Endothelial cell of umbilical vein (primary cell): ENCODE data around the gene ANKMY1. TPM values are rescaled to one million over a fixed set of nuclear protein-coding genes. Genes with fewer than 3 reads are reported as not detected.

Experiments used
- BruUV-seq: library from RNA; stranded (reverse); fragments of 400-500 nt; replicated peaks from 2 replicates; lab custom pipeline; 2021; lab: Mats Ljungman, UMichigan
- CTCF ChIA-PET: fragments of 300-600, 350-600 bp; sonication (Branson Sonifier 250); formaldehyde crosslinking; loops from one replicate; lab custom pipeline; 2021; ENCODE audit warnings: antibody characterized with exemption, inconsistent platforms; lab: Charles Lee
- POLR2A ChIA-PET: fragments of 300-600, 350-600 bp; sonication (Branson Sonifier 250); formaldehyde crosslinking; loops from one replicate; lab custom pipeline; 2021; ENCODE audit warnings: antibody characterized with exemption, inconsistent platforms; lab: Charles Lee
- DNase-seq: peaks from one replicate; pipeline ENCODE4 v3.0.0-alpha.2; 2011; ENCODE audit warnings: low read depth, low spot score
- FAIRE-seq: peaks from 2 replicates; lab custom pipeline; 2011; peaks lifted over from hg19 to GRCh38; lab: Jason Lieb, UNC
- H2AFZ ChIP-seq: 2 replicates; pipeline ENCODE4 v1.6.0; 2012; ENCODE audit warnings: low read depth, low read length, control low read depth, inconsistent platforms
- H3K27ac ChIP-seq: 2 replicates; pipeline ENCODE4 v1.5.1; 2011; ENCODE audit warnings: low read depth, mild to moderate bottlenecking, control low read depth, low read length, moderate library complexity; ENCODE audit not compliant: insufficient read depth
- H3K27me3 ChIP-seq, 2 experiments: 2 replicates each; pipeline versions ENCODE4 v1.6.0 to v1.6.1; 2011; ENCODE audit warnings: low read length in 2 of 2, mixed read lengths in 1 of 2; ENCODE audit not compliant: control insufficient read depth in 2 of 2, insufficient read depth in 2 of 2
- H3K36me3 ChIP-seq, 2 experiments: 2 replicates in 1 of 2; 3 replicates in 1 of 2; pipeline ENCODE4 v1.5.1; 2011; ENCODE audit warnings: low read length in 2 of 2, mild to moderate bottlenecking in 1 of 2, moderate library complexity in 1 of 2; ENCODE audit not compliant: control insufficient read depth in 2 of 2, insufficient read depth in 2 of 2; ENCODE audit errors: extremely low read depth in 1 of 2
- H3K4me1 ChIP-seq: 3 replicates; pipeline ENCODE4 v1.5.1; 2011; ENCODE audit warnings: mild to moderate bottlenecking, low read length; ENCODE audit not compliant: control insufficient read depth, insufficient read depth; ENCODE audit errors: extremely low read depth
- H3K4me2 ChIP-seq: 2 replicates; pipeline ENCODE4 v1.6.1; 2011; ENCODE audit warnings: low read length, control low read depth, mixed read lengths; ENCODE audit not compliant: insufficient read depth
- H3K4me3 ChIP-seq, 3 experiments: fragments of 200-600 bp in 1 of 3; sonication (generic), shearing (Covaris generic) in 1 of 3; replicated peaks in 1 of 3; 2 replicates each; pipeline ENCODE4 v1.5.1; 2011 to 2016; ENCODE audit warnings: control low read depth in 3 of 3, low read length in 3 of 3, mild to moderate bottlenecking in 2 of 3, inconsistent platforms in 1 of 3, low read depth in 1 of 3, moderate library complexity in 1 of 3; ENCODE audit not compliant: insufficient read depth in 1 of 3
- H3K79me2 ChIP-seq: 2 replicates; pipeline ENCODE4 v1.6.0; 2012; ENCODE audit warnings: low read length, inconsistent platforms; ENCODE audit not compliant: control insufficient read depth, insufficient read depth
- H3K9ac ChIP-seq: replicated peaks from 2 replicates; pipeline ENCODE3; 2011; ENCODE audit warnings: low read length, control low read depth; ENCODE audit not compliant: insufficient read depth; ENCODE audit errors: extremely low read depth
- H3K9me1 ChIP-seq: replicated peaks from 3 replicates; pipeline ENCODE4 v1.6.0; 2011; ENCODE audit warnings: mild to moderate bottlenecking, low read length; ENCODE audit not compliant: control insufficient read depth, insufficient read depth; ENCODE audit errors: extremely low read depth
- H3K9me3 ChIP-seq: replicated peaks from 2 replicates; pipeline ENCODE4 v1.5.1; 2012; ENCODE audit warnings: low read length, inconsistent platforms; ENCODE audit not compliant: control insufficient read depth, insufficient read depth
- H4K20me1 ChIP-seq: replicated peaks from 2 replicates; pipeline ENCODE3; 2011; ENCODE audit warnings: mild to moderate bottlenecking, low read length; ENCODE audit not compliant: control insufficient read depth, insufficient read depth; ENCODE audit errors: extremely low read depth
- CTCF ChIP-seq, 2 donors: IDR thresholded peaks; 1 replicate in 1 of 2; 2 replicates in 1 of 2; pipeline ENCODE4 v1.5.1; 2011; ENCODE audit warnings: low read length in 2 of 2, mild to moderate bottlenecking in 2 of 2, moderate library complexity in 2 of 2, control low read depth in 1 of 2, inconsistent platforms in 1 of 2, low read depth in 1 of 2; ENCODE audit not compliant: insufficient read depth in 1 of 2; ENCODE audit errors: extremely low read depth in 1 of 2
- EZH2 ChIP-seq: IDR thresholded peaks from 2 replicates; pipeline ENCODE4 v1.6.1; 2012; ENCODE audit warnings: borderline replicate concordance, low read depth, mild to moderate bottlenecking, moderate library complexity, low read length, inconsistent platforms; ENCODE audit not compliant: severe bottlenecking
- FOS ChIP-seq: IDR thresholded peaks from 2 replicates; pipeline ENCODE4 v1.6.1; 2011; ENCODE audit warnings: mild to moderate bottlenecking, low read length, moderate library complexity, borderline replicate concordance; ENCODE audit not compliant: insufficient read depth
- GATA2 ChIP-seq: IDR thresholded peaks from 2 replicates; pipeline ENCODE4 v1.7.0; 2011; ENCODE audit warnings: low read depth, mild to moderate bottlenecking, moderate library complexity, mixed read lengths, low read length; ENCODE audit not compliant: insufficient read length, insufficient read depth
- JUN ChIP-seq: IDR thresholded peaks from 2 replicates; pipeline ENCODE4 v1.6.1; 2011; ENCODE audit warnings: borderline replicate concordance, low read depth; ENCODE audit not compliant: insufficient read length, insufficient read depth
- MAX ChIP-seq: IDR thresholded peaks from 2 replicates; pipeline ENCODE4 v1.6.1; 2011; ENCODE audit not compliant: insufficient read depth, insufficient read length
- MYC ChIP-seq: IDR thresholded peaks from one replicate; pipeline ENCODE4 v1.6.1; 2011; ENCODE audit warnings: mild to moderate bottlenecking, low read depth, low read length
- POLR2A ChIP-seq: IDR thresholded peaks from 2 replicates; pipeline ENCODE4 v1.6.1; 2012; ENCODE audit warnings: low read depth, mild to moderate bottlenecking, control low read depth, low read length
- POLR2AphosphoS5 ChIP-seq: IDR thresholded peaks from 2 replicates; pipeline ENCODE4 v1.6.1; 2012; ENCODE audit warnings: low read depth, mild to moderate bottlenecking, control low read depth, low read length, moderate library complexity; ENCODE audit not compliant: insufficient read depth
- dilution Hi-C: fragments of 300-500 bp; cut with MboI; formaldehyde crosslinking; loops from one replicate; pipeline ENCODE4 v1.15.0; 2019; ENCODE audit warnings: low sequenced_read_pairs; ENCODE audit not compliant: extremely low pct_ligation_motif_present
- intact Hi-C: fragments of 100-400 bp; cut with micrococcal nuclease; formaldehyde crosslinking; loops from one replicate; pipeline ENCODE4 v1.10.0; 2022
- microRNA counts: library from miRNA; unstranded; fragments of <30 nt; microRNA quantifications from one replicate; lab custom pipeline; 2016
- microRNA-seq: library from miRNA; unstranded; fragments of <30 nt; microRNA quantifications from one replicate; pipeline ENCODE4 v1.2.0, GENCODE V29; 2021; ENCODE audit warnings: borderline number of aligned reads, borderline replicate concordance
- polyA plus RNA-seq, 4 experiments: library from polyadenylated mRNA; depleted of rRNA in 3 of 4; stranded (reverse) in 3 of 4; unstranded in 1 of 4; fragments of >200 nt; gene quantifications; 2 replicates each; pipeline versions ENCODE4 v1.2.1 to v1.2.3, GENCODE V29; 2011 to 2012; ENCODE audit warnings: missing spikeins in 1 of 4
- small RNA-seq: library from RNA; depleted of rRNA; stranded (forward); fragments of <200 nt; gene quantifications from one replicate; pipeline ENCODE3, GENCODE V24; 2012; ENCODE audit warnings: low replicate concordance, low read depth; ENCODE audit not compliant: insufficient read depth, insufficient read length
- total RNA-seq: library from RNA; stranded (reverse); gene quantifications from 2 replicates; pipeline ENCODE4 v1.2.3, GENCODE V29; 2021

ANKMY1 gene
- total and polyA plus RNA-seq, 2 donors (not counting 3 experiments of a cell fraction or from before 2014, with no cell fraction given) = 9.0 to 16.0 TPM

GRCh38 chr2:240429872-240430491, 127.8 kb downstream of the ANKMY1 start:
- intact Hi-C loops = no loop called here
- Histone ChIP-seq H3K9ac (no peak overlapping the region), H3K9me3 (no peaks in the 10 kb centered on the region), H3K79me2 (no peaks in the 10 kb centered on the region), H3K4me1 (no peaks in the 10 kb centered on the region), H4K20me1 (no peaks in the 10 kb centered on the region), H3K27ac (no peak overlapping the region), H3K4me2 (no peak overlapping the region), H3K27me3 (no peaks in the 10 kb centered on the region), H3K36me3 (no peaks in the 10 kb centered on the region), H2AFZ (no peak overlapping the region), H3K4me3 (no peak overlapping the region), H3K9me1 (no peaks in the 10 kb centered on the region)
- POLR2A ChIA-PET = no interaction called here
- DNase-seq (no peak), FAIRE-seq (no peak)
- CTCF ChIA-PET = interaction anchor here (1.4 kb wide), 1 partner anchor 197 kb away, joined by 3 read pairs; no protein-coding TSS in a partner anchor
- TF ChIP-seq MYC (no peak), MAX (no peak), POLR2AphosphoS5 (no peak), EZH2 (no peak), POLR2A (no peak), CTCF (IDR thresholded peaks at IDR 0.05; ENCODE audit: extremely low read depth in 1 of 2, insufficient read depth in 1 of 2, low read depth in 1 of 2, low read length in 2 of 2) (no peak), GATA2 (no peak), FOS (no peak), JUN (no peak)
- dilution Hi-C loops = no loop called here
- BruUV-seq = no TSS peak

MicroRNAs within 50 kb of the gene (microRNA counts, 767-probe panel; counts per million panel counts)
- microRNA hsa-miR-149-5p (lab: Ali Mortazavi, UCI) = 723 counts per million, percentile 96 among the panel's probes with 10 or more counts

Small RNAs within 50 kb of the gene (microRNA-seq; reads per million reads assigned to microRNA genes)
- 171 reads per million, percentile 63 among the genes with 10 or more reads in this experiment for gene MIR149

Small RNAs within 50 kb of the gene (small RNA-seq; reads per million reads assigned to genes)
- not detected for gene MIR149

Other genes starting within 250 kb of the ANKMY1 start
- gene GPC1, start 122.3 kb downstream of the ANKMY1 start, total RNA-seq = 23.9 and 31.1 TPM in 2 replicates
- gene GPC1, start 122.3 kb downstream of the ANKMY1 start, polyA plus RNA-seq = 9.6 and 10.4 TPM in 2 replicates
- gene DUSP28, start 2.4 kb upstream of the ANKMY1 start, total RNA-seq = 2.1 and 2.2 TPM in 2 replicates
- 4.3 and 5.7 TPM in 2 replicates for gene DUSP28, start 2.4 kb upstream of the ANKMY1 start, polyA plus RNA-seq
- 62.1 and 67.1 TPM in 2 replicates for gene RNPEPL1, start 10.5 kb upstream of the ANKMY1 start, total RNA-seq
- gene RNPEPL1, start 10.5 kb upstream of the ANKMY1 start, polyA plus RNA-seq = 35.8 and 47.3 TPM in 2 replicates
- gene CAPN10, start 28.7 kb upstream of the ANKMY1 start, total RNA-seq = 37.9 and 39.9 TPM in 2 replicates
- 25.2 and 36.7 TPM in 2 replicates for gene CAPN10, start 28.7 kb upstream of the ANKMY1 start, polyA plus RNA-seq
- gene GPR35, start 67.5 kb upstream of the ANKMY1 start, total RNA-seq = 0.25 and 0.33 TPM in 2 replicates
- gene GPR35, start 67.5 kb upstream of the ANKMY1 start, polyA plus RNA-seq = 0.18 TPM in 2 replicates
- not detected in 2 replicates for gene AQP12B, start 124.9 kb upstream of the ANKMY1 start, total RNA-seq
- not detected in 2 replicates for gene AQP12B, start 124.9 kb upstream of the ANKMY1 start, polyA plus RNA-seq
- gene AQP12A, start 133.9 kb upstream of the ANKMY1 start, total RNA-seq = not detected in 2 replicates
- gene AQP12A, start 133.9 kb upstream of the ANKMY1 start, polyA plus RNA-seq = not detected in 2 replicates